Endodermal cell (in vitro differentiated cells): ENCODE data around the gene ELN. TPM values are rescaled to one million over a fixed set of nuclear protein-coding genes. Genes with fewer than 3 reads are reported as not detected.

Experiments
- DNase-seq: peaks from one replicate; pipeline ENCODE4 v3.0.0-alpha.2; 2017
- H3K27ac ChIP-seq: 2 replicates; pipeline ENCODE4 v1.5.1; 2013; ENCODE audit warnings: mild to moderate bottlenecking, low read depth, low read length, moderate library complexity
- H3K27me3 ChIP-seq: 2 replicates; pipeline ENCODE4 v1.6.1; 2013; ENCODE audit warnings: mild to moderate bottlenecking, low read length, moderate library complexity; ENCODE audit not compliant: insufficient read depth, control insufficient read depth, poor library complexity, severe bottlenecking
- H3K36me3 ChIP-seq: 2 replicates; pipeline ENCODE4 v1.7.0; 2013; ENCODE audit warnings: mild to moderate bottlenecking, low read length, moderate library complexity; ENCODE audit not compliant: control insufficient read depth, insufficient read depth
- H3K4me1 ChIP-seq: one replicate; pipeline ENCODE4 v1.7.0; 2013; ENCODE audit warnings: low read length; ENCODE audit not compliant: control insufficient read depth, insufficient read depth
- H3K4me3 ChIP-seq: 2 replicates; pipeline ENCODE4 v1.5.1; 2013; ENCODE audit warnings: mild to moderate bottlenecking, low read length, moderate library complexity
- H3K9ac ChIP-seq: 2 replicates; pipeline ENCODE4 v1.6.1; 2013; ENCODE audit warnings: mild to moderate bottlenecking, low read length, moderate library complexity; ENCODE audit not compliant: poor library complexity, severe bottlenecking; ENCODE audit errors: extremely low read depth
- H3K9me3 ChIP-seq: 2 replicates; pipeline ENCODE4 v1.6.1; 2013; ENCODE audit warnings: mild to moderate bottlenecking, low read length, moderate library complexity; ENCODE audit not compliant: control insufficient read depth
- H3K27ac Mint-ChIP-seq: 2 replicates; pipeline ENCODE4 v1.8.0; 2020; ENCODE audit warnings: mixed read lengths
- H3K27me3 Mint-ChIP-seq: 2 replicates; pipeline ENCODE4 v1.8.0; 2021; ENCODE audit warnings: mild to moderate bottlenecking, mixed read lengths; ENCODE audit not compliant: insufficient read depth
- H3K36me3 Mint-ChIP-seq: 2 replicates; pipeline ENCODE4 v1.8.0; 2020; ENCODE audit warnings: low read depth, mixed read lengths
- H3K4me1 Mint-ChIP-seq: 2 replicates; pipeline ENCODE4 v1.8.0; 2020; ENCODE audit warnings: mixed read lengths
- H3K4me3 Mint-ChIP-seq: 2 replicates; pipeline ENCODE4 v1.8.0; 2020; ENCODE audit warnings: mild to moderate bottlenecking, moderate library complexity, mixed read lengths
- H3K9me3 Mint-ChIP-seq: 2 replicates; pipeline ENCODE4 v1.8.0; 2020; ENCODE audit warnings: mild to moderate bottlenecking, mixed read lengths
- CTCF ChIP-seq: fragments of 200-600 bp; sonication (generic); conservative IDR thresholded peaks from 2 replicates; pipeline ENCODE4 v1.5.0; 2021; ENCODE audit warnings: antibody characterized with exemption, mild to moderate bottlenecking
- WGBS, 2 experiments: methylation state at CpG; one replicate each; pipeline versions ENCODE4 v1.1.5 to v1.1.7; 2013; ENCODE audit warnings: missing lambda C conversion rate in 2 of 2, mixed read lengths in 1 of 2; ENCODE audit not compliant: insufficient coverage in 1 of 2, insufficient read length in 1 of 2; 5-methylcytosine and 5-hydroxymethylcytosine counted together
- total RNA-seq, 2 donors: library from RNA; stranded (reverse); fragmentation: NEBNext Ultra II Directional in 1 of 2; extraction: Animal tissue kit (Norgen Biotek cat#: 25700) in 1 of 2; gene quantifications; 2 replicates in 1 of 2; 3 replicates in 1 of 2; pipeline ENCODE4 v1.2.1, GENCODE V29; 2021

Gene ELN
- total RNA-seq, 2 donors from 2014 or later, result 0.70 to 1.6 TPM

- H3K4me1 Mint-ChIP-seq, result peaks cover 15% of the 10 kb centered on the region
- no peak for DNase-seq
- no peak for TF ChIP-seq CTCF
- H3K9me3 Mint-ChIP-seq, result no peaks in the 10 kb centered on the region
- H3K27ac Mint-ChIP-seq, result no peak overlapping the region
- no peaks in the 10 kb centered on the region for H3K27me3 ChIP-seq
- WGBS, 2 experiments, result 80 to 81% methylated on average over 7 of the region's 7 CpGs
- peaks cover 10% of the 10 kb centered on the region for H3K4me1 ChIP-seq
- no peak overlapping the region for H3K4me3 Mint-ChIP-seq
- H3K27me3 Mint-ChIP-seq, result peaks cover 12% of the 10 kb centered on the region
- H3K36me3 Mint-ChIP-seq, result no peaks in the 10 kb centered on the region
- H3K27ac ChIP-seq, result no peak overlapping the region
- no peaks in the 10 kb centered on the region for H3K36me3 ChIP-seq
- no peaks in the 10 kb centered on the region for H3K9me3 ChIP-seq
- H3K9ac ChIP-seq, result peak overlapping the region; percentile 13
- H3K4me3 ChIP-seq, result no peak overlapping the region
Measured at GRCh38 chr7:74030861-74031260, 2.9 kb downstream of the ELN start.

GRCh38 chr7:74031403-74032190 lies 3.6 kb downstream of the ELN start:
- TF ChIP-seq CTCF, result no peak
- Histone ChIP-seq H3K27me3 (no peaks in the 10 kb centered on the region), H3K4me1 (peaks cover 10% of the 10 kb centered on the region), H3K36me3 (no peaks in the 10 kb centered on the region), H3K9ac (peak overlapping the region; percentile 13), H3K4me3 (no peak overlapping the region), H3K27ac (no peak overlapping the region), H3K9me3 (no peaks in the 10 kb centered on the region)
- DNase-seq, result no peak
- Mint-ChIP-seq H3K36me3 (no peaks in the 10 kb centered on the region), H3K4me1 (peaks cover 13% of the 10 kb centered on the region), H3K9me3 (no peaks in the 10 kb centered on the region), H3K4me3 (no peak overlapping the region), H3K27ac (no peak overlapping the region), H3K27me3 (peaks cover 5% of the 10 kb centered on the region)
- WGBS, 2 experiments, result 83 to 95% methylated on average over 3 to 4 of the region's 5 CpGs

GRCh38 chr7:74032191-74032490 lies 4.2 kb downstream of the ELN start:
- 65 to 78% methylated on average over 6 to 8 of the region's 8 CpGs for WGBS, 2 experiments
- no peaks in the 10 kb centered on the region for H3K27me3 ChIP-seq
- Mint-ChIP-seq H3K27ac (no peak overlapping the region), H3K27me3 (peaks cover 3% of the 10 kb centered on the region), H3K4me1 (peaks cover 11% of the 10 kb centered on the region), H3K4me3 (no peak overlapping the region), H3K36me3 (no peaks in the 10 kb centered on the region), H3K9me3 (no peaks in the 10 kb centered on the region)
- no peak overlapping the region for H3K9ac ChIP-seq
- TF ChIP-seq CTCF, result no peak
- H3K36me3 ChIP-seq, result no peaks in the 10 kb centered on the region
- H3K27ac ChIP-seq, result peak overlapping the region; percentile 18
- peaks cover 10% of the 10 kb centered on the region for H3K4me1 ChIP-seq
- DNase-seq, result no peak
- no peak overlapping the region for H3K4me3 ChIP-seq
- H3K9me3 ChIP-seq, result no peaks in the 10 kb centered on the region
